Hematopoietic multipotent progenitor cell treated with erythropoietin and hydrocortisone succinate and interleukin-3 and kit ligand, for 6 days (in vitro differentiated cells): ENCODE results near the gene PKD1.

Source experiments
- DNase-seq: peaks from one replicate; pipeline ENCODE4 v3.0.0-alpha.2; 2015

PKD1 gene

DNA sequence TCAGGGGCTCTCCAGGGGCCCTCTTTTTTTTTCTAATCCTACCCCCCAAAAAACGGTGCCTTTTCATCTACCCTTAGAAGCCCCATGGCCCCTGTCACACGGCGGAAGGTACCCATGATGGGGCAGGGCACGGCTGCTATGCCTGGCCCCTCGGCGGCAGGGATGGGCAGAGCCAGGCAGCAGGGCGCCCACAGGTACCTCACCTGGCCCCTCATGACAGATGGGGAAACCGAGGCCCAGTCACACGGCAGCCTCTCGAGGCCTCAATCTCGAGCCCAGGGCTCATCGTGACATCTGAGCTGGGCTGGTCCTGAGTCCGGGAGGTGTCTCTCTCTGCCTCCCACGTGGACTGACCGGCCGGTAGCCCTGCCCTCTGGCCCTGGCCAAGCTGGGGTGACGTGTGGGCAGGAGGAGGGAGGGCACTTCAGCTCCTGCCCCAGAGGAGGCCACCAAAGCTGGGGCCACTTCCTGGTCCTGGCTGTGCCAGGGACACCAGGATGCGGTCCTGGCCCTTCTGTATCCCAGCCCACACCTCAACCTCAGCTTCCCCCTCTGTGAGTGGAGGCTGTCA lies 31.5 kb upstream of the PKD1 start:
- no peak for DNase-seq

DNA sequence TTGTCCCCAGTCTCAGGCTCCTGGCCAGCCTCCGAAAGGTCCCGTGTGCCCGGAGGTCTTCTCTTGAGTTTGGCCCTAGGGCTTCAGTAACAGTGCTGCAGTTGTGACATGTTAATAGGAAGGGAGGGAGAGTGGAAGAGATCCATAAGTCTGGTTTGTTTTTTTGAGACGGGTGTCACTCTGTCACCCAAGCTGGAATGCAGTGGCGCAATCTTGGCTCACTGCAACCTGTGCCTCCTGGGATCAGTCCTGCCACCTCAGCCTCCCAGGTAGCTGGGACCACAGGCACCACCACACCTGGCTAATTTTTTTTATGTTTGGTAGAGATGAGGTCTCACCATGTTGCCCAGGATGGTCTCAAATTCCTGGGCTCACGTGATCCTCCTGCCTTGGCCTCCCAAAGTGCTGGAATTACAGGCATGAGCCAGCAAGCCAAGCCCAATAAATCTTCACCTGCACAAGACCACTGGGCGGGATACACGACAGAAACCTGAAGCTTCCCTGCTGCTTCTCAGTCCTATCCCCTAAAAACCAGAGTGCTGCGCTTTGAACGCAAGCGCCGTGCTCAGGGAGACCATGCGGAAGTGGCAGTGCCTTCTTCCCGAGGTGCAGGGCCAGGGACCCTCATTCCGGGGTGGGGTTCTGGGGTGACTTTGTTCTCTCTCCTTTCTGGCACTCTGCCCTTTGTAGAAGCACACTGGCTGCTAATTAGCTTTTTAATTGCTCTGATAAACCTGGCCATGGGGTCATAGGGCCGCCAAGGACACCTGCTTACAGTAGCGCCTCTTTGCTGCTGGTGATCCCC lies 30.8 kb upstream of the PKD1 start:
- DNase-seq: no peak

- DNase-seq: no peak
These were observed 30.2 kb upstream of the PKD1 start for GRCh38 chr16:2165861-2166260.

- DNase-seq: no peak
These were observed 27.6 kb upstream of the PKD1 start for GRCh38 chr16:2163211-2163881.

DNA sequence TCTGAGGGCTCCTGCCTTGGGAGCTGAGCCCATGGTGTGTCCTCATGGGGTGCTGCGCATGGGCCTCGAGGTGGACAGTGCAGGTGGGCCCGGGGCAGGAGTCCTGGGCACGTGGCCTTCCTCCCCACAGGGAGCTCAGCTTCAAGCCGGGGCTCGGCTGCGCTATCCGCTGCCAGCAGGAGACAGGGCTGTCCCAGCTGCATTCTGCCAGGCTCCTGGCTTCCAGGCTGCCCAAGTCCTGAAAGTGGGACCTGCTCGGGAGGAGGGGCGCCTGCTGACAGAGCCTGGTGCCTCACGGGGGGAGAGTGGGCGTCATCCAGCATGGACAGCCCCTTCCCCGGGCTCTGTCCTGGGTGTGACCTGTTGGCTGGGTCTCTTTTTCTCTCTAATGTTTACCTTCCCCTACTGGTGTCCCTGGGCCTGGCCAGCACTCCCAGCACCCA lies 27.0 kb upstream of the PKD1 start:
- no peak for DNase-seq

GRCh38 chr16:2161911-2162310 lies 26.2 kb upstream of the PKD1 start:
- no peak for DNase-seq

DNA sequence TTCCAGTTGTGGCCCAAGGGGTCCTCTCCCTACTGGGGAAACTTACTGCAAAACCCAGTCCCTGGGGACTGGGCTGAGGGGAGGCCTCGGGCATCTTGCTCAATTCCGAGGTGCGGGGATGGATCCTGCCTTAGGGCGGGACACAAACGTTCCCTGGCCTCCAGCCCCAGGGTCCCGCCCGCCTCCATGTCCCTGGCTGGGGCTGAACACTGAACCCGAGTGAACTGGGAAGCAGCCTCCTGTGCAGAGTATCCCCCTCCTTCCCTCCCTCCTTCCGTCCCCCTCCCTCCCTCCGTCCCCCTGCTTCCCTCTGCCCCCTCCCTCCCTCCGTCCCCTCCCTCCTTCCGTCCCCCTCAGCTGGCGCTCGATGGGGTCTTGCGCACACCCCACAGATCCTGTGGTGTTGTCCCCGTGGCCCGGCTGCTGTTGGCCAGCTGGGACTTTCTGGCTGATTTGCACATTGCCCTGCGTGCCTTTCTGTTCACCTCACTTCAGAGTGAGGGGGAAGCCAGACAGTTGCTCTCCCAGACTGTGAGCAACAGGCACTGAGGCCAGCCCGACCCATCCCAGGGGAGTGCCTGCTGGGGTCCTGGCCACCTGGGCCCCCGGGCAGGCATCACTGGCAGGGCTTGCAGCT lies 25.3 kb upstream of the PKD1 start:
- DNase-seq: no peak

GRCh38 chr16:2159175-2159838 lies 23.6 kb upstream of the PKD1 start:
- peak; percentile 32 for DNase-seq

- no peak for DNase-seq
These were observed 22.6 kb upstream of the PKD1 start for GRCh38 chr16:2158262-2158638.

- DNase-seq: no peak
These were observed 22.0 kb upstream of the PKD1 start for GRCh38 chr16:2157480-2158261.

GRCh38 chr16:2156849-2157224 lies 21.1 kb upstream of the PKD1 start:
- no peak for DNase-seq

DNA sequence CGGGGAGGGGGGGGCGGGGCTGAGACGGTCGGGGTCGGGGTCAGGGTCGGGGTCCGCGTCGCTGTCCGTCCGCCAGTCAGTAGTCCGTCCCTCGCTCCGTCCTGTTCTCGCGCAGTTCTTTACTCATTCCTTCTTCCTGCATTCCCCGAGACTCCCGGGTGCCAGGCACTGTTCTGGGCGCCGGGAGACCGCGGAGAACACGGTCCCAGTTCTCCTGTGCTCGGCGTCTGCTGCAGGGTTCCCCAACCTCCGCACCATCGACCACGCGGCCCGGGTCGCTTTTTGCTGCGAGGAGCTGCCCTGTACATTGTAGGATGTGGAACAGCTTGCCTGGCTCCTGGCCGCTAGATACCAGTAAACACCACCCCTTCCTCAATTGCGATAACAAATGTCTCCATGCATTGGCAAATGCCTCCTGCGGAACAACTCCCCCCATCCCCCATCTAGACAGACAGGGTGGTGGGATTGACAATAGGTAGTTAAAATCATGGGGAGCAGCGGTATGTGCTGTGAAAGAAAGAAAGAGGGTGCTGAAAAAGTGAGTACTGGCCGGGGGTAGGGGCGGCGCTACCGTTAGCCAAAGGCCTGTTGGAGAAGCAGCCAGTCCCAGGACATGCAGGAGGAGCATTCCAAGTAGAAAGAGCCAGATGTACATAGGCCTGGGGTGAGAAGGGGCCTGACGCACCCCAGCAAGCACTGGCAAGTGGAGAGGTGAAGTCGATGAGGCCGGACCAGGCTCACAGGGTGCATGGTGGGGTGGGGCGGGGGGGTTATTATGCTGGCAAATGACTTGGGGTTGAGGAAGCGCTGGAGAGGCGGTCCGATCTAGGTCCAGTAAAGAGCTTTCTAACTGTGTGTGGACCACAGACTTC lies 20.5 kb upstream of the PKD1 start:
- peak; percentile 59 for DNase-seq

DNA sequence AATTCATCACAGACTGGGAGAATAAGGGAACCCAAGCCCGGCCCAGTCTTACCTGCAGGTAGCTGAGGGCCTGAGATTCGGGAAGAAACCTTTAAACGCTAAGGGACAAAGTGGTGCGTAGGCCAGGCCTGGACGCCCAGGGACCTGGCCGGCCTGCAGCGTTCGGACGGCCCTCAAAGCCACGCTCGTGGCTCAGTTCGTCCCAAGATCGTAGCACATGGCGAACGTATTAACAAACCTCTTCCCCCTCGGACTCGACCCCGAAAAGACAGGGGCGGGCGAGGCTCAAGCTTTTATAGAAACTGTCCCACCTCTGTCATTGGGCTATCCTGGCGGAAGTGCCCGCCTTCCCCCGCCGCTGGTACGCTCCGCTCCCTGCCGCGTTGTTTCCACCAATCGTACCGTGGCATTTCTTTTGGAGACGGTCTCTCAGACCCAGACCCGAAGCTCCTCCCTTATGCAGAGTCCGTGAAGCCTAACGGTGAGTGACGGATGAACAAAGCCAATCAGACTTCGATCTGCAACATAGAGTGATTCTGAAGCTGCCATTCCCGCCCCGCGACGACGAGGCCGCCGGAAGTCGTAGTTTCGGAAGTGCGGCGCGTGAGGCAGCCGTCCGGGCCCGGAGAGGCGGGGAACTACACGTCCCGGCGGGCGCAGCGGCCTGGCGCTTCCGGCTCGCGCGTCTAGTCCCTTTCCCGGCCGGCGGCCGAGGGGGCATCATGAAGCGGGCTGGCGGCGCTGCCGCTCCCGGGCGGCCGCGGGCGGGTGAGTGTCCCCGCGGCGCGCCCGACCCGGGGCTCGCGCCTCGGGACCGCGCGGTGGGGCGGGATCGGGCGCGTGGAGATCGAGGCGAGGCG lies 19.6 kb upstream of the PKD1 start, which contains the start of gene TRAF7:
TSS of gene TRAF7 (plus strand) at position 692 of the 860 bp plus-strand sequence. CDS start 8,139 bp downstream, outside the sequence.
- DNase-seq: peak; percentile 100

DNA sequence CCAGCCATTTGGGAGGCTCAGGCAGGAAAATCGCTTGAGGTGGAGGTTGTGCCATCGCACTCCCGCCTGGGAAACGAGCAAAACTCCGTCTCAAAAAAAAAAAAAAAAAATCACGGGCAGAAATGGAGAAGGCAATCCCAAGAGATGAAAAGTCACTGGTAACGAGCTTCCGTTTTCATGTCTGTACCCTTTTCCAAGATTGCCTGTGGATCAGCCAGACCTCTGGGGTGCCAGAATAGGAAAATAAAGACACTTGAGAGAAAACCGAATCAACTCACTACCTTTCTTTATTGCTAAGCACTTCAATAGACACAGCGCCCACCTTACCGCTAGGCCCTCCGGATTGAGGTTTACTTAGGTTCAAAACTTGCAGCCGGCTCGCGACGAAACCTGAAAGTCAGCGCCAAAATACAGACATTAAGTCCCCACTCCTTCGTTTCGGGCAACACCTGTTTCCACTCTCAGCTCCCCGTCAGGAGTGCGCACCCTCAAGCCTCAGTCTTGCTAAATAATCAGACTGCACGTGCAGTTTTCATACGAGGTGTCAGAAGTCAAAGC lies 18.9 kb upstream of the PKD1 start:
- peak; percentile 45 for DNase-seq

- peak; percentile 55 for DNase-seq
These were observed 17.2 kb upstream of the PKD1 start for GRCh38 chr16:2152695-2153506.

DNA sequence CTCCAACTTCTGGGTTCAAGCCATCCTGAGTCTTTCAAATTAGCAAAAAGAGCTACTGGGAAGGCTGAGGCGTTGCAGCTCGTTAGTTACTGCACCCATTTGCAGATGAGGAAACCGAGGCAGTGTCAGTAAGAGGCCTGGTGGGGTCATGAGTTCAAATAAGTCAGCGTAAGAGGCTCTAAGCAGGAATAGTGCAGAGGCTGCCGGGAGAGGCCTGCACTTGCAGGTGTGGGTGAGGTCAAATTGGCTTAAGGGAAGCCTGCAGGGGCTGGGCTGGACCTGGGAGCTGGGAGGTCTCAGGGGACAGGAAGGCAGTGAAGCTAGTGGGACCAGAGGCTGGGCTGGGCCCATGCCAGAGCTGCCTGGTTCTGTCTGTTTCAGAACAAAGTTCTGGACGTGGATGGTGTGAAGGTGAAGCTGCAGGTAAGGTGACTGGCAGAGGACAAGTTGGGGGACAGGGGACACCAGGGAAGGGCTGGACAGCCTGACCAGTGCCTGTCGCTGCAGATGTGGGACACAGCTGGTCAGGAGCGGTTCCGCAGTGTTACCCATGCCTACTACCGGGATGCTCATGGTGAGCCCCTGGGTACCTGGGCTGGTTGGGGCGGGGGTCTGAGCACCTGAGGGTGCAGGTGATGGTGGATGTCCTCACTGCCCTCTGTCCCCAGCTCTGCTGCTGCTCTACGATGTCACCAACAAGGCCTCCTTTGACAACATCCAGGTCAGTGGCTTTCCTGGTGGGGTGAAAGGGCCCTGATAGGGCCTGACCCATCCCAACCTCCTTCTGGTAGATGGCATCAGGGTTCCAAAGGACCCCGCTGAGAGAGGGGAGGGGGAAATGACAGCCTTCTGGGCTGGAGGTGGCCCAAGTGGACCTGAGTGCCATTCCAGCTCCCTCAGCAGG lies 15.7 kb upstream of the PKD1 start:
- DNase-seq: peak; percentile 32

GRCh38 chr16:2150418-2151187 lies 14.9 kb upstream of the PKD1 start:
- peak; percentile 70 for DNase-seq
